Suprapubic skin (tissue), 4 donors: ENCODE data around the gene ARHGEF7.

Experiments used
- EP300 ChIP-seq: sonication (generic); formaldehyde crosslinking; IDR thresholded peaks from one replicate; pipeline ENCODE4 v1.6.1; 2017; ENCODE audit warnings: antibody characterized with exemption
- POLR2A ChIP-seq, 2 donors: fragments of 450-650 bp; IDR thresholded peaks; one replicate each; pipeline ENCODE4 v1.6.1; 2017; ENCODE audit warnings: antibody characterized with exemption in 2 of 2, mild to moderate bottlenecking in 2 of 2, moderate library complexity in 2 of 2
- POLR2AphosphoS5 ChIP-seq, 3 donors: sonication (generic); formaldehyde crosslinking; IDR thresholded peaks; one replicate each; pipeline ENCODE4 v1.6.1; 2017; ENCODE audit warnings: antibody characterized with exemption in 3 of 3
- TF ChIP-seq, protein P1 (sequence below), 2 donors: fragments of 200-600 bp in 1 of 2; fragments of 450-650 bp in 1 of 2; sonication (generic) in 1 of 2; IDR thresholded peaks; one replicate each; pipeline ENCODE4 v1.5.1; 2016 to 2019; ENCODE audit warnings: antibody characterized with exemption in 2 of 2, mild to moderate bottlenecking in 1 of 2, moderate library complexity in 1 of 2

DNA sequence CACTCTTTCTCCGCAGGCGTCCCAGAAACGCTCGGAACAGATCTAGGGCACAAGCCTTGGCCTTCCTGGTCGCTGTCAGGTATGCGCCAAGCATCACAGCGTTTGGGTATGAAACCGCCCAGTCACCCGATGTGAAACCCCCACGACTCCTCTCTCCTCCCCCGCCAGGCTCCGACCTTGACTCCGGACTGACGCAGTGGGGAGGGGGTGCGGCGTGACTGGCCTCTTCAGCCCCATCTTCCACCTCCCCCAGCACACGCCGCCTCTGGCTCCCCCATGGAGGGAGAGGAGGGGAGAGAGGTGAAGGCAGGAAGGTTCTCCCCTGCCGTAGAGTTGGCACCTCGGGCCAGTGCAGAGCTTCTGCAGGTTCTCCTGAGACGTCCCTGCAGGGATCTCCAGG is 22.0 kb upstream of the ARHGEF7 start:
- TF ChIP-seq POLR2A (IDR thresholded peaks at IDR 0.05) (no peak), POLR2AphosphoS5 (IDR thresholded peaks at IDR 0.05) (no peak), EP300 (no peak)
- TF ChIP-seq, protein P1, sequence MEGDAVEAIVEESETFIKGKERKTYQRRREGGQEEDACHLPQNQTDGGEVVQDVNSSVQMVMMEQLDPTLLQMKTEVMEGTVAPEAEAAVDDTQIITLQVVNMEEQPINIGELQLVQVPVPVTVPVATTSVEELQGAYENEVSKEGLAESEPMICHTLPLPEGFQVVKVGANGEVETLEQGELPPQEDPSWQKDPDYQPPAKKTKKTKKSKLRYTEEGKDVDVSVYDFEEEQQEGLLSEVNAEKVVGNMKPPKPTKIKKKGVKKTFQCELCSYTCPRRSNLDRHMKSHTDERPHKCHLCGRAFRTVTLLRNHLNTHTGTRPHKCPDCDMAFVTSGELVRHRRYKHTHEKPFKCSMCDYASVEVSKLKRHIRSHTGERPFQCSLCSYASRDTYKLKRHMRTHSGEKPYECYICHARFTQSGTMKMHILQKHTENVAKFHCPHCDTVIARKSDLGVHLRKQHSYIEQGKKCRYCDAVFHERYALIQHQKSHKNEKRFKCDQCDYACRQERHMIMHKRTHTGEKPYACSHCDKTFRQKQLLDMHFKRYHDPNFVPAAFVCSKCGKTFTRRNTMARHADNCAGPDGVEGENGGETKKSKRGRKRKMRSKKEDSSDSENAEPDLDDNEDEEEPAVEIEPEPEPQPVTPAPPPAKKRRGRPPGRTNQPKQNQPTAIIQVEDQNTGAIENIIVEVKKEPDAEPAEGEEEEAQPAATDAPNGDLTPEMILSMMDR (IDR thresholded peaks at IDR 0.05), result no peak
